NOMO-1 treated with DMSO at 0.1 percent for 48 hours (cell line): Measurements from ENCODE around the gene RHBDF2.

Experiments
- DNase-seq: peaks from one replicate; lab custom pipeline; 2025; ENCODE audit not compliant: unreplicated experiment; lab: John Stamatoyannopoulos, UW

RHBDF2 gene

DNA sequence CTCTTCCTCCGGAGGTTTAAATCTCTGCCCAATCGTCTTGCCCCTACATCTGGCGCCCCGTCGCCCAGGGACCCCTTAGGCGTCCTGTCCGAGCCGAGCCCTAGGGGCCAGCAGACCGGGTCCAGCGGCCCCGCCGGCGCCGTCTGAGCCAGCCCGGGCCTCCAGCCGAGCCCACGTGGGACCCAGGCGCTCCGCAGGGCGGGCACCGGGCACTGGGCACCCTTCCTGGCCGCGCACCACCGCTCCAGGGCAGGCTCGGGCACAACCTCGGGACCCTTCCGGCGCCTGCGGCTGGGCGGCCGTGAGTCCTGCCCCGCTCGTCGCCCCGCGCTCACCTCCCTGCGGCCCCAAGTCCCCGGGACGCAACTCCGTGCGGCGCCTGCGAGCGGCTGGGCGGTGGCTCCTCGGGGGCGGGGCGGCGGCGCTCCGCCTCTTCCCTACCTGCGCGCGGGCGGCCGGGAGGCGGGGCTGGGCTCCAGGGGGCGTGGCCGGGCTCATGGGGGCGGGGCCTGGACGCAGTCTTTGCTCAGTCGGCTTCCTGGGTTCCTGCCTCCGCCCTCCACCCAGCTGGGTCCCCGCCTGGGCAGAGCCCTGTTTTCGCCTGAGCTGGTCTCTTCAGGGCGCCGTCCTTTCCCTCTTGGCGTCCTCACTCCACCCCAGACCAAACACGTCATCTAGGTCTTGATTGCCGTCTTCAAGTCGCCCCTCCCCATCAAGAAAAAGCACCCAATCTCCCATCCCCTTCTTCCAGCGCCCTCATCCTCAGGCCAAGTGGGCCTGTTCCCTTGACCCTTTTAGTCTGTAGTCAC is at the start of gene RHBDF2:
Gene RHBDF2 (minus strand): TSS at position 406 of the 809 bp plus-strand sequence. CDS start 19,899 bp downstream, outside the sequence.
- peak; percentile 68 for DNase-seq

DNA sequence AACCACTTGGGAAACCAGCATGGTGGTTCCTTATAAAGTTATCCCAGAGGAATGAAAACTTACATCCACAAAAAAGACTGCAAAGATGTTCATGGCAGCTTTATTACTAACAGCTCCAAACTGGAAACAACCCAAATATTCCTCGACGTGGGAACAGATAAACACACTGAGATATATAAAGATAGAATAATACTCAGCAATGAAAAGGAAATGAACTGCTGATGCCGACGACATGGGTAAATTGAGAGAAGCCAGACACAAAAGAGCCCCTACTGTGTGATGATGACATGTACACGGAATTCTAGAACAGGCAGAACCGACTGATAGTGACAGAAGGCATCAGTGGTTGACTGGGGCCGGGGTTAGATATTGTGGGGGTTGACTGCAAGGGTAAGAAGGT is 48.3 kb upstream of the RHBDF2 start:
- DNase-seq = no peak

DNA sequence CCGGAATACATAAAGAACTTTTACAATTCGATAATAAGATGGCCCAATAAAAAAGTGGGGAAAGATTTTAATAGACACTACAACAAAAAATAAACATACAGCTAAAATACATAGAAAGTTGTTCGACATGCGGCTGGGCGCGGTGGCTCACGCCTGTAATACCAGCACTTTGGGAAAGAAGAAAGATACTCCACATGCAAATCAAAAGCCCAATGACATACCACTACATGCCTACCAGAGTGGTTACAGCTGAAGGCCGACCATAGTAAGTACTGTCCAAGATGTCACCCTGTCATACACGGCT is 47.9 kb upstream of the RHBDF2 start:
- no peak for DNase-seq

DNA sequence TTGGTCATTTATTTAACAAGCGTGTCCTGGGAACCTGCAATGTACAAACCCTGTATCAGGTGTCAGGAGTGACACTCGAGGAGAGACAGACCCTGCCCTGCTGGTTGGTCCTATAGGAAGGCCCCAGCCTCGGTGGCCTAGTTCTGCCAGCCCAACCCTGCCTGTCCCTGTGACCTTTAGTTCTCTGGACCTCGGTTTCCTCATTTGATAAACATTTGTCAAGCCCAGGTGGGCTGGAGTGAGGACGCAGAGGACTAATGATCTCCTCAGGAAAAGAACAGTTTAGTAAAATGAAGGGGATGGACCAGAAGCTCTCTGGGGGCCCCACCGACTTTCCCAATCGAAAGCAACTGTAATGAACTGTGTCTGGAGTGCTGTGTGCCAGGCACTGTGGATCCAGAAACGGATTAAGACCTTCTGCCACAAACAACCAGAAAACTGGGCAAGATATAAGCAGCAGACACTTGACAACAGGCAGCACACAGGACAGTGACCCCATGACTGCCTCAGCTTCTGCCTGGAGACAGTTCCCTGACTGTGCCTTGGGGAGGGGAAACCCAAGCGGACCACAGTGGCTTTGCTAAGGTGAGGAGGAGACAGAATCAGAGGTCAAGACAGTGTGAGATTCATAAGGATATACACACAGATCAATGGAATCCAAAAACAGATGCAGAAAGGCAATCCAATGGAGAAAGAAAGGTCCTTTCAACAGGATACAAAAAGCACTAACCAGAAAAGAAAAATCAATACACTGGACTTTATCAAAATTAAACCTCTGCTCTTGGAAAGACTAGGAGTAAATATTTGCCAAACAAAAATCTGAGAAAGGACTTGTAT is 47.4 kb upstream of the RHBDF2 start:
- DNase-seq = no peak

DNA sequence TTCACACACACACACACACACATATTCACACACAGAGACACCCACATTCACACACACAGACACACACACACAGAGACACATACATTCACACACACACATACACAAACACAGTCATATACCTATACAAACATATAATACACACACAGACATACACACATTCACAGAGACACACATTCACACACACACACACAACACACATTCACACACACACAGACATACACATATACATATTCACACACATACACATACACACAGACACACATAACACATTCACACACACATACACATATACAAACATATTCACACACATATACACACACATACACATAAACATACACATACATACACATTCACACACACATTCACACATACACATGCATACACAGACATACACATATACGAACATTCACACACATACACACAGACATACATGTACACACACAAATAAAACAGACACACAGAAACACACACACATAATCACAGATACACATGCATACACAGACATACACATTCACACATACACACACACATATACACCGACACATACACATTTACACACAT is 46.5 kb upstream of the RHBDF2 start:
- no peak for DNase-seq

DNA sequence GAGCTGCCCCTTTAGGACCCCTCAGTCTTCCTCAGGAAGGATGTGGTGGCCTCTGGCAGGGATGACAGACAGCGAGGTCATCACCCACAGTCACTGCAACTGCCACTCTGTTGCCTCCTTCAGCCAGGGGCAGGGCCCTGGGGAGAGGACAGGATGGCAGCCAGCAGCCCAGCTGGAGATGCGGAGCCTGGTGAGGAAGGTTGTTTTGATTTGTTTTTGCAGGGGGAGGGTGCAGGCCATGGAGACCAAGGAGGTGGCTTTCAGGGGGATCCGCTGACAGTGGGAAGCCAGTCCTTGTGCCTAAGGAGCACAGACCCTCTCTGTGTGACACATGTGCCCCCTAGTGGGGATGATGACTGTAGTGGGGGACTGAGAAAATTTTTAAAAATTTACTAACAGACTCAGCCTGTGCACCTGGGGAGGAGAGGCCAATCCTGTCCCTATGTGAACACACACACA is 46.0 kb upstream of the RHBDF2 start:
- peak; percentile 47 for DNase-seq

DNA sequence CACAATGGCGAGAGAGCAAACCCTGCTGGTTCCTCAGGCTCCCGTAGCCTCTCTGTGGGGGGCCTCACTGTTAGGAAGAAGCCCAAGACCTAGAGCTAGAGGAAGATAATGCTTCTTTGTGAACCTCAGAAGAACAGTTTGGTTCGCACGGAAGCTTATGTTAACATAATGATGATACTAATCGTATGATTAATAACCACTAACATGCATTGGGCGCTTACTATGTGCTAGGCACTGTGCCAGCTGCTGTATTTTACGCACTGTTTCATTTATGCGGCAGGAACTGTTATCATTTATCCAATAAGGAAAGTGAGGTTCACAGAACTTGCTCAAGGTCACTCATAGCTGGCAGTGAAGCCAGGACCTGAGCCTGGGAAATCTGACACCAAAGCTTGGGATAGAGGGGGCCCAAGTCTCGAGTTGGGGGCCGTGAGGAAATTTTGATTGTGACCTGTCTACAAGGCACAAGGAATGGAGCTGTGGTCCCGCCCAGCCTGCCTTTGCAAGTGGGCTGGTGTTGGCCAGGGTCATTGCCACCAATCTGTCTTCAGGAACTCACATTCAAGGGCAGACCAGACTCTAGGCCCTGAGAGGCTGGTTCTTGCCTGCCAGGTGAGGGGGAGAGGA is 45.4 kb upstream of the RHBDF2 start:
- DNase-seq = no peak

DNA sequence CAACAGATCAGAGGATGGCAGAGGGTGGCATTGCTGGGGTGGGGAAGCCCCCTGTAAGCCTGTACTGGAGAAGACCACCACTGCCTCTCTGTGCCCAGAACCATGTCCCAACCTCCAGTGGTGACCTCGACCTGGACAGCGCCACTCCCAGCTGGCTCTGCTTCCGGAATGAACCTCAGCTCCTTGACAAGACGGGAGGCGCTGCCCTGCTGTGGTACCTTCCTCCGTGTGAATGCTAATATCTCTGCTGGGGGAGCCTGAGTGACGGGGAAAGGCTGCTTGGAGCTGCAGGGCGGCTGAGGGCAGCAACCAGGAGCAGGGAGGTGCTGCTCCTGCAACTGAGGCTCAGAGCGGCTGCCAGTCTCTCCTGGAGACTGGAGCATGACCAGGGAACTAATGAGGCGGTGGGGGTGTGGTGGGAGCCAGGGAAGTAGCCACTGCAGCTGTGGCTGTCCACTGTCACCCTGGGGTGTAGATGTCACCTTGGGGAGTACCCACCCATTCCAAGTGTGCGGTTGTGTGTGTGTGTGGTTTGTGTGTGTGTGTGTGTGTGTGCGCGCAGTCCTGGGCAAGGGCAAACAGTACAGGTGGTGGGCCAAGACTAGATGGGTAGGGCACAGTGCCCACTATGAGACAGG is 44.8 kb upstream of the RHBDF2 start:
- no peak for DNase-seq

DNA sequence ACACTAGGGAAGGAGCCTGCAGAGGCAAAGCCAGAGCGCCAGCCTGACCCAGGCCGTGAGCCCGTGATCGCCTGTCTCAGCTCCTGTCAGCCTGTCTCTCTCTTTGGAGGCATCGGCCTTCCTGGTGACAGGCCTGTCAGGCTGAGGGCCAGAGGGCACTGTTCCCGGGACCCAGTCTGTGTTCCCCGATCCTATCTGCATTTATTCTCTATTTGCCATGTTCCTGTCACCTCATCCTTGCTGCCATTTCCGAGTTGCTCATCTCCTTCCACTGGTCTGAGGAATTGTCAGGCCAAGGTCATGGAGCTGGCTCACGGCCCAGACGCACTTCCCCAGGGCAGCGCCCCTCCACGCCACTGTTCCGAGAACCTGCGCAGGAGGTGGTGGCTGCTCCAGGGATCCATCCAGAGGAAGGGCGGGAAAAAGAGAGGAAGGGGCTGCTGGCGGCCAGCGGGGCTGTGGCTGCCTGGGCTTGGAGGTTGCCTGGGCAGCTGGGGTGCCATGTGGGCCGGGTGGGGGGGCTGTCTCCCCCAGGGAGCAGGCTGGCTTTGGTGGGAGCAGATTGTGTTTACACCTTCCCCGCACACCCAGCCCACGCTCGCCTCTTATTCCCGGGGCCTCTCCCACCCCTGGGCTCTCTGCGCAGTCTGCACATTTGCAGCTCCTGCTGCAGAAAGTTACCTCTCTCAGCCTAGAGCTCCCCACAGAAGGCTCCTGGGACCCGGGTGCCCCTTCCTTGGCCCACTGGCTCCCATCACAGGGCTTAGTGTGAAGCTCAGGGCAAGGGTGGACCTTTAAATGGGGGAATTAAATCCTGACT is 43.5 kb upstream of the RHBDF2 start:
- no peak for DNase-seq

DNA sequence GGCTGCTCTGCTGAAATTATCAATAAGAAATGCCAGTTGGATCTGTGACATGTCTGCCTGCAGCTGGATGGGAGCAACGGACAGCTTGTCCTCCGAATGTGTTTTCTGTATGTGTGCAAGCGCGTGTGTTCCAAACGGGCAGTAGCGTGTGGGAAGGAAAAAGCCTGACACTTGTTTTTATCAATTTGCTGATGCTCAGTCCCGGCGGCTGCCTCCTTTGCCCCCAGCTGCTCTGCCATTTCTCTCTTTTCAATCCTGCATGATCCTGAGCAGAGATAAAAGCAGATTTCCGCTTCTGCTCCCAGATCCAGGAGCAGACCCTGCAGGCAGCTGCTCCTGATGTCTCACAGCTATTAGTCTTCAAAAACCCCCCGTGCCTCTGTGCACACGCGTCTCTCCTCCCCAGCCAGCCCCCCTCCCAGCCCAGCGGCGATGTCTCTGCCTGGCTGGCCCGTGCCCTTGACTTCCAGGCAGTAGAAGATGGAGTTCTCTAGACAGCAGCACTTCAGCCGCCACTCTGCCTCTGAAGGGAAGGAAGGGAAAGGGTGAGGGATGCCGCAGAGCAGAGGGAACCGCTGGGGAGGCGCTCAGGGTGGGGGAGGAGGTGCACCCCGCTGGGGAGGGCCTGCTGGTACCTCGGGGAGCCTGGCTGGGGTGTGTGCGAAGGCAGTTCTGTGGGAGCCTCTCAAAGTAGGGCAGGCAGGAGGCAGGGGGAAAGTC is 42.8 kb upstream of the RHBDF2 start:
- no peak for DNase-seq

DNA sequence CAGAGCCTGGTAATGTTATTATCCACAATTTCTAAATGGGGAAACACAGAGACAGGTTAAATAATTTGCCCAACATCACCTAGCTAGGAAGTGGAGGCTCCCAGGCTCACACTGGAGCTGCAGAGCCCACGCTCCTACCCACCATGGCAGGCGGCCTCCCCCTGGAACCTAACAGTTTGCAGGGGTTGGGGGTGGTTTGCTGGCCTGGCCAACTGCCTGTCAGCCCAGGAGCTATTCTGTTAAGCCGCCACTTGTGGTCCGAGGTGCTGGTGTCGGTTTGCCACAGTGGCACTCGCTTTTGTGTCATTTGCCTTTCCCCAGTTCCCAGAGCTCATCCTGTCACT is 42.2 kb upstream of the RHBDF2 start:
- no peak for DNase-seq

DNA sequence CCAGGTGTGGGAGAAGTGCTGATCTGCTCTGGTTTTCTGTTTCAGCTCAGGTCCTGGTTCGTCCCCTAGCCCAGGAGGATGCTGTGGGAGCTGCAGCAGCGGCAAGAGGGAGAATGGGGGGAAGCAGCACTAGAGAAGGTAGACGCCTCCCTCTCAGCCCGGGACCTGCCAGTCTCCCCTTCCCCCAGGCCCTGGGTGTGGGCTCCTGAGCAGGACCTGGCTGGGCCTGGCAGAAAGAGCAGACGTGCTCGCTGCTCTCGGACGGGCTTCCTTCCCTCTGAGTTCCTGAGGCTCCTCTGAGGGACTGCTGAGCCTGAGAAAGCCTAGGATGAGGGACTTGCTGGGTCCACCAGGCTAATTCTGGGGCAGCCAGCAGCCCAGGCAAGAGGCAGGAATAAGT is 41.8 kb upstream of the RHBDF2 start:
- DNase-seq = no peak

DNA sequence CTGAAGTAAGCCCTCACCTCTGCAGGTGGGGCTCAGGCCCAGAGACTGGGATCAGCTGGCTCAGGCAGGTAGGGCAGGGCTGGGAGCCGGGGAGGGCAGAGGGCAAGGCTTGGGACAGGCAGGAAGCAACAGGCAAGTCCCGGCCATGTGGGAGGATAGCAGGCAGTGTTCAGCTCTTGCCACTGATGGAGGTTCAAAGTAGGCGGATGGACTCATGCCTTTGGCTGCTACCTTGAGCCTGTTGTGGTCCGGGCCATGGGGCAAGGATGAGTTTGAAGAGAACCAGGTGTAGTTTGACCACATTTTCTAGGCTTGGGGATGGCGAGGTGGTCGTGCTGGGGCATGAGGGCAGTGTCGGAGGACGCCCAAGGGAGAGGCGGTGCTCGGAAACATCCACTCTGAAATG is 41.3 kb upstream of the RHBDF2 start:
- DNase-seq = no peak

DNA sequence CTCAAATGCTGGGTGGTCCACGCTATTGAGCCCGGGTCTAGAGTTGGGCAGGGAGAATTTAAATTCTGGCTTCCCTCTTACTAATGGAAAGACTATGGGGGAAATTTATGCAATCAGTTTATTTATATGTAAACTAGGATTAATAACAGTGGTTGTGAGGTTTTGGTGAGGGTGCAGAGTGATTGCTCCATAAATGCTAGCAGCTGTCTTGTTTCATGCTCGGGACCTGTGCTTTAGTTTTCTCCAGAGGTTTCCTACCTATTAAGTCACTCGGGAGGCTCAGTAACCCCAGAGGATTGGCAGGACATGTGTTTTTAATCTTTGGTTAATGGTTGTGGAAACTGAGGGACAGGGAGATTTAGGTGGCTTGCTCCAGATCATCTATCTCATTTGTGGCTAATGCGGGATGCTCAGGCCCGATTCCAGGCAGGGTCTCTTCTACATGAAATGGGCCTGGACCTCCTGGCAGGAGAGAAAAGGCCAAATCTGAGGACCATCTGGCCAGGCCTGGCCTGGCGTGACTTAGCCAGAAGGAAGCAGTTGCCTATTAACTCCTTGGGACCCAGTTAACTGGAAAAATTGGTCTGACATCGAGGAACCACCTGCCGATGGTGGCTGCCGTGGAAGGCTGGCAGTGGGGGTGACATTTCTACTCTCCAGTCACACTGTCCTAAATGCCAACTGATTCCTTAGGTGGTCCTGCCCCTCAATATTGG is 40.7 kb upstream of the RHBDF2 start:
- DNase-seq = no peak

DNA sequence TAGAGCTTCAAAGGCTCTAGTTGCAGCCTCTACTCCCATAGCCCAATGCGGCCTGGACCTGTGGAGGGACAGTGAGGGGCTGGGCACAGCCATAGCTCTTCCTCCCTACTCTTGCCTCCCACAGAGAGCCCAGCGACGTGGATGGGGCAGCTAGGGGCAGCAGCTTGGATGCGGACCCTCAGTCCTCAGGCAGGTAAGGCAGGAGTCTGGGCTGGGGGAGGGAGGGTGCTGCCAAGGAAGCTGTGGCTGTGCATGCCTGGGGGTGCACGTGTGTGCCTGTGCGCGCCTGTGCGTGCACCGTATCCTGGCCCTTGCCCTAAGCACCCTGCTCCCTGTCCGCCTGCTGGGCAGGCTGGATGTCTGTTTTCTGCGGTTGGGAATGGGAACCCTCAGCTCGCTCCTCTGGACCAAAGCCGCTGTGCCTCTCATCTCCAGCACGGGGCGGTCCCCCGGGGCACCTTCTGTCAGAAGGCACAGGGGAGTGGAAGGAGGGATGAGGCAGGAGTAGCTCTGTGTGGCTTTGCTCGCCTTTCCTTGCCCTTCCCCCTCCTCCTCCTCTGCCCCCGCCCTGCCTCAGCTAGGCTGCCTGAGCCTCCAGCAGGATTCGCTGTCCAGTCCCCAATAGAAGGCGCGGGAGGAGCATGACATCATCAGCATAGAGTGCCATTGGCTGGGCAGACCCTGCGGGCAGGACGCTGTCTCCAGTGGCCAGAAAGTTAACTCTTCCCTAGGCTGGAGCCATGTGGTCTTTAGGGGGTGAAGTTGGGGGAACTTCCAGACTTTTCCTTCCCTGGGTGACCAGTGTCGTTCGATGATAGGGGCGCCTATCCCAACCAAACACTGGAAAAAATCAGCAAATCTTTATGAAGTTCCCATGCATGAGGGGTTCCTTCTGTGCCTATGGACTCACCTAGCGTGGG is 39.4 kb upstream of the RHBDF2 start:
- DNase-seq = peak; percentile 85

DNA sequence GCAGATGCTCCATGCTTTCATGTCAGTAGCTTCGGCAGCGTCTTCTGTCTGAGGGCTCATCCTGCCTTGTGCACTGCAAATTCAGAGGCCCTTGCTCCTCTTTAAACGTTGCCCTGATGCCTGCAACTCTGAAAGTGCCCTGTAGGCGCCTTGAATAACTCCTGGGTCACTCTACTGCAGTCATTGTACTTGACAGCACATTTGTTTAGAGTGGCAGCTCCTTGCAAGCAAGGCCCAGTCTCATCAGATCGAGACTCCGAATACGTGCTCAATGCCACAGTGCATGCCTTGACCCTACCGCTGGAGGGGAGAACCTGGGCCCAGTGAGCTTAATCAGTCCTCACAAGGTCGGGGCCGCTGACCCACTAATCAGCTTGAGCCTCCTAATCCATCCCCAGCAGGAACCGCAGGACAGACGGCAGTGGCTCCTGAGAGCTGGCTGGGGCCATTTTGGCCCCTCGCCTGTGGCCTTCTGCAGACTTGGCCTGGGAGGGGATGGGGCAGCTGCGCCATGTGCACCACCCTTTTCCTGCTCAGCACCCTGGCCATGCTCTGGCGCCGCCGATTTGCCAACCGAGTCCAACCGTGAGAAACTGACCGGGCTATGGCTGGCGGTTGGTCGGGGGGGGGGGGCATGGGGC is 38.5 kb upstream of the RHBDF2 start, which contains the start of gene PRCD:
Gene PRCD (plus strand): TSS at position 414 of the 641 bp plus-strand sequence. CDS start 98 bp downstream, at position 512.
- DNase-seq = no peak

DNA sequence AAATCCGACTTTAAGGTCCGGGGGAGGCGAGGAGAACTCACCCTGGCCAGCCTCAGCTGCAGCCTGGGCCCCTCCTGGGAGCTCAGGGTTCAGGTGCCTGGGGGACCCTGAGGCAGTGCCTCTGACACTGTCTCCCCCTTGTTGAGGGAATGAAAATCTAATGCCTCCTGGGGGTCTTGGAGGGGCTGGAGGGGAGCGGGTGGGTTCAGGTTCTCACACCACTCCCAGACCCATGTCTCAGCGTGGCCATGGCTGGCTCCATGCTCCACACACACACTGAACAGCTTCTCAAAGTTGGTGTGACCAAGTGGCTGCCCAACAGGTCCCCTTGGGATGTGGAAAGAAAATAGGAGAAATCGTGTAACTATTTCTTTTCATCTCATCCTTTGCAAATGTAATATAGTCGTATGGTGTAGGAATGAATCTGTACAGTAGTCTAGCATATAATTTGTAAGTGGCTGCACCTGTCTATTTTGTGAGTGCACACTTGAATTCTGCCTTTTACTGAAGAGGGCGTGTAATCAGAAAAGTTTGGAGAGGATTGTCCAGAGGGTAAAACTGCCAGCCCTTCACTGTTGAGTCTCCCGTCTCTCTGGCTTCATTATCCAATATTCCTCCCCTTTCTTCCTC is 37.8 kb upstream of the RHBDF2 start:
- no peak for DNase-seq
